OCI-LY7 (cell line): ENCODE data around the gene FAAH2. TPM values are rescaled to one million over a fixed set of nuclear protein-coding genes. Genes with fewer than 3 reads are reported as not detected.

Experiments
- total RNA-seq, 2 experiments: library from RNA; depleted of rRNA in 1 of 2; stranded (reverse); fragments of >200 nt in 1 of 2; shearing (Covaris generic) in 1 of 2; gene quantifications; 2 replicates each; pipeline ENCODE4 v1.2.3, GENCODE V29; 2014 to 2022

FAAH2 gene
- total RNA-seq, 2 experiments from 2014 or later = 1.3 to 6.3 TPM

Other genes with a start within 250 kb of the FAAH2 start
- gene SPIN2B, start 165.2 kb upstream of the FAAH2 start, total RNA-seq (2014; rRNA removed; shearing (Covaris generic)) = 8.1 and 14.2 TPM in 2 replicates
- 12.4 and 14.3 TPM in 2 replicates for gene SPIN2B, start 165.2 kb upstream of the FAAH2 start, total RNA-seq (2022)
- gene SPIN2A, start 149.3 kb upstream of the FAAH2 start, total RNA-seq (2014; rRNA removed; shearing (Covaris generic)) = 0.28 and 0.41 TPM in 2 replicates
- gene SPIN2A, start 149.3 kb upstream of the FAAH2 start, total RNA-seq (2022) = 0.57 and 1.3 TPM in 2 replicates